Natural killer cell treated with Interleukin-12 subunit alpha and Interleukin-12 subunit beta and Interleukin-15 and Interleukin-18, amount 100 ng/mL, for 72 hours (primary cell): Measurements from ENCODE around the gene NXPH3. TPM values are rescaled to one million over a fixed set of nuclear protein-coding genes. Genes with fewer than 3 reads are reported as not detected.

Experiments
- ATAC-seq, 2 donors: fragments of 150-1000 bp; cut with Tn5 transposase in 1 of 2; sonication (Bioruptor Pico), chemical (Tn5 transposase) in 1 of 2; 2 replicates each; pipeline ENCODE4 v1.10.0; 2021
- DNase-seq: peaks from one replicate; pipeline ENCODE4 v3.0.0; 2022; ENCODE audit warnings: low spot score
- H3K27ac Mint-ChIP-seq, 2 donors: 1 replicate in 1 of 2; 2 replicates in 1 of 2; pipeline ENCODE4 v1.8.0; 2022; ENCODE audit warnings: mixed read lengths in 2 of 2, mild to moderate bottlenecking in 1 of 2, moderate library complexity in 1 of 2
- H3K27me3 Mint-ChIP-seq, 2 donors: 1 replicate in 1 of 2; 2 replicates in 1 of 2; pipeline ENCODE4 v1.8.0; 2022; ENCODE audit warnings: mixed read lengths in 2 of 2
- H3K36me3 Mint-ChIP-seq: one replicate; pipeline ENCODE4 v1.8.0; 2022; ENCODE audit warnings: mixed read lengths
- H3K4me1 Mint-ChIP-seq, 2 donors: 1 replicate in 1 of 2; 2 replicates in 1 of 2; pipeline ENCODE4 v1.8.0; 2022; ENCODE audit warnings: low read depth in 2 of 2, mixed read lengths in 2 of 2, mild to moderate bottlenecking in 1 of 2
- H3K4me3 Mint-ChIP-seq: one replicate; pipeline ENCODE4 v1.8.0; 2022; ENCODE audit warnings: mixed read lengths
- H3K9me3 Mint-ChIP-seq: 2 replicates; pipeline ENCODE4 v1.8.0; 2022; ENCODE audit warnings: mixed read lengths
- total RNA-seq, 2 donors: library from RNA; stranded (reverse); gene quantifications; one replicate each; pipeline ENCODE4 v1.2.3, GENCODE V29; 2022

Gene NXPH3
- total RNA-seq, 2 donors from 2014 or later = not detected

- H3K27ac Mint-ChIP-seq = no peak overlapping the region
- peaks cover 0 to 3% of the 10 kb centered on the region in 2 donors for H3K4me1 Mint-ChIP-seq
- no peak overlapping the region for H3K4me3 Mint-ChIP-seq
- no peak for DNase-seq
- H3K9me3 Mint-ChIP-seq = no peaks in the 10 kb centered on the region
- H3K36me3 Mint-ChIP-seq = peaks cover 16% of the 10 kb centered on the region
- no peak for ATAC-seq
- no peaks in the 10 kb centered on the region for H3K27me3 Mint-ChIP-seq
Observed at GRCh38 chr17:49598918-49599317, 23.2 kb downstream of the NXPH3 start.

- H3K9me3 Mint-ChIP-seq = no peaks in the 10 kb centered on the region
- H3K4me1 Mint-ChIP-seq = peaks cover 0 to 3% of the 10 kb centered on the region in 2 donors
- H3K27ac Mint-ChIP-seq = peak overlapping the region in 1 of 2 donors; percentile 68
- H3K27me3 Mint-ChIP-seq = no peaks in the 10 kb centered on the region
- H3K36me3 Mint-ChIP-seq = peaks cover 16% of the 10 kb centered on the region
- no peak for ATAC-seq
- no peak overlapping the region for H3K4me3 Mint-ChIP-seq
- DNase-seq = no peak
Observed at GRCh38 chr17:49600949-49601348, 25.3 kb downstream of the NXPH3 start.

- Mint-ChIP-seq H3K27ac (peak overlapping the region in 1 of 2 donors; percentile 11), H3K4me1 (no peaks in the 10 kb centered on the region), H3K27me3 (no peaks in the 10 kb centered on the region), H3K36me3 (peaks cover 23% of the 10 kb centered on the region), H3K9me3 (no peaks in the 10 kb centered on the region), H3K4me3 (no peak overlapping the region)
- DNase-seq (no peak), ATAC-seq (no peak)
Observed at GRCh38 chr17:49602783-49603182, 27.1 kb downstream of the NXPH3 start.

DNA sequence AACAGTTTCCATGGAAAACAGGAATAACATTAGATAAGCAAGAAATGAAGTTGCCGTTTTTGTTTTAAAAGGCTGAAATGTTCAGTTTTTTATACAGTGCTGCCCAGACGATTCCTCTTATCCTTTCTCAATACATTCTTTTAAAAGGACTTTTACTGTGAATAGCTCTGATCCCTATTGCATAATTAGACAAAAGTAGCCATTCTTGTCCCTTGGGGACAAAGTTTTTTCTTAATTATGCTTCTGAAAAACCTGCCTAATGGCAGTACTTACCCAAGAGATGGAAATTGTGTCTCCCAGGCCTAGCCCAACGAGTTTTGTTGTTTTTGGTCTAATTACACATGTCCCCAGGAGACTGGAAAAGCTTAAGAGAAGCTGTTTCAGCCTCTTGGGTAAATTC, 27.6 kb downstream of the NXPH3 start:
- no peak for ATAC-seq
- Mint-ChIP-seq H3K27me3 (no peaks in the 10 kb centered on the region), H3K4me3 (no peak overlapping the region), H3K4me1 (no peaks in the 10 kb centered on the region), H3K36me3 (peaks cover 20% of the 10 kb centered on the region), H3K27ac (peak overlapping the region in 1 of 2 donors; percentile 11), H3K9me3 (no peaks in the 10 kb centered on the region)
- no peak for DNase-seq

GRCh38 chr17:49603720-49604119, 28.0 kb downstream of the NXPH3 start:
- DNase-seq (no peak), ATAC-seq (no peak)
- Mint-ChIP-seq H3K4me3 (no peak overlapping the region), H3K4me1 (no peaks in the 10 kb centered on the region), H3K36me3 (peaks cover 20% of the 10 kb centered on the region), H3K9me3 (no peaks in the 10 kb centered on the region), H3K27me3 (no peaks in the 10 kb centered on the region), H3K27ac (no peak overlapping the region)

DNA sequence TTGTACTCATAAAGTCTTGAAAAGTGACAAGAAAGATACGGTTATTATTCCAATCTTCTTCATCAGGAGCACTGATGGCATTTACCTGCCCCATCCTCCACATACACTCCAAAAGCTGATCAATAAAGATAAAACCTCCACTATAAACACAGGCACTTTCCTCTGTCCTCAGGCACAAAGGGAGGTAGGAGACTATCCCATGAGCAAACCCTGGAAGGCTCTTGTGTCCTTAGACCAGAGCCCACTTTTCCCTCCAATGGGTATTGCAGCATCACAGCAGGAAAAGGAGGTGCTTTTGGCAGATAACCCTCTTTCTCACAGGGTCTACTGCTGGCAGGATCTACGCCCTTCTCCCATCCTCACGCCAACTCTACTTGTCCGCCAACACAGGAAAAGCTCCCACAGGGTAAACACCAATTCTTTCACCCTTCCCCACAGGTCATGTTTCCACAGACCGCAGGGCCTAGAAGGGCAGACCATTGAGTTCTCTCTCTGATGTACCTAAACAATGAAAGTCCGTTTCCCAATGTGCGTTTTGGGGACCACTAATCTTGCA, 28.7 kb downstream of the NXPH3 start:
- Mint-ChIP-seq H3K9me3 (no peaks in the 10 kb centered on the region), H3K36me3 (peaks cover 22% of the 10 kb centered on the region), H3K27ac (peak overlapping the region in 1 of 2 donors; percentile 57), H3K27me3 (no peaks in the 10 kb centered on the region), H3K4me1 (no peaks in the 10 kb centered on the region), H3K4me3 (no peak overlapping the region)
- ATAC-seq = no peak
- no peak for DNase-seq

- Mint-ChIP-seq H3K27me3 (no peaks in the 10 kb centered on the region), H3K4me3 (no peak overlapping the region), H3K9me3 (no peaks in the 10 kb centered on the region), H3K27ac (no peak overlapping the region), H3K4me1 (peaks cover 0 to 3% of the 10 kb centered on the region in 2 donors), H3K36me3 (peaks cover 21% of the 10 kb centered on the region)
- ATAC-seq = no peak
- no peak for DNase-seq
Observed at GRCh38 chr17:49610883-49611584, 35.4 kb downstream of the NXPH3 start.

DNA sequence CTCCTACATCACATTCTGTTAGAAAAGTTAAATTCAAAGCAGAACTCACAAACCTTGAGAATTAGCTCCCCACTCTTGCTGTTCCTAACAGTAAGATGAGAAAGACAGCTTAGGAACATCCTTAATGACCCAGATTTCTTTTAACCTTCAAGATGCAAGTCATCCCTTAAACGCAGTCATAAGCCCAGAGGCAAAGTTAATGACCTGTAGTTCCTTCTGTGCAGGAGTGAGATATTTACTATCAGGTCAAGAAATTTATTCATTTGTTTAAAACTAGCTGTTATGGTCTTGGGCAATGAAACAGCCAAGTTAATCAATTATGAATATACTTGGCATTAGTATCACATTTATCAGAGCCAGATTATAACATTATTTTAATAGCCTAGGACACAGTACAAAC, 37.1 kb downstream of the NXPH3 start:
- Mint-ChIP-seq H3K27ac (no peak overlapping the region), H3K4me3 (no peak overlapping the region), H3K9me3 (no peaks in the 10 kb centered on the region), H3K4me1 (peaks cover 3 to 9% of the 10 kb centered on the region in 2 donors), H3K27me3 (no peaks in the 10 kb centered on the region), H3K36me3 (peaks cover 20% of the 10 kb centered on the region)
- no peak for ATAC-seq
- no peak for DNase-seq

DNA sequence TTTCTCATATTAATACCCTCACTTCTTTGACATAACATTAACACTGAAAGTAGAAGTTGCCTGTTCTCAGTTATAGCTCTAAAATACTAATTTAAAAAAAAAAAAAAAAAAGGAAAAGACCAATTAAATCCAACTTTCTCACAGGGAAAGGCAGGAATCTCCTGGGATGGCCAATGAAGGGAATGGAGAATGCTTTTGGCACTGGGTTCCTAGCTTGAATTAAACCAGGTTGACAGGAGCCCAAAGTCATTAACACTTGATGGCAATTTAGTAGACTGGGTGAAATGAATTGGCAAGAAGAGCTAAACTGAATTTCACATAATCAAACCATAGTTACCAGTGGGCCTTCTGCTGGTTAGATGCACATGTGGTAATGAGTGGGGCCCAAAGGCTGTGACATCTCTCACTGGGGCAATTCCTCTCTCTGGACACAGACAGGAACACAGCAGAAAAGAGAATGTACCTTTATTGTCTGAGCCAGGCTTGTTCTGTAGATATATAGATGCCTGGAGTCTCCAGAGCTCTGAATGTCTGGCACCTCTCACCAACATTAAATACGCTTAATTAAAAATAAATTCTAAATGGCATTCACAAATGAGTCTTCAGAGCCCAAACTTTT, 37.6 kb downstream of the NXPH3 start:
- peaks cover 21% of the 10 kb centered on the region for H3K36me3 Mint-ChIP-seq
- no peak overlapping the region for H3K27ac Mint-ChIP-seq
- ATAC-seq (no peak), DNase-seq (no peak)
- H3K4me1 Mint-ChIP-seq = peaks cover 4 to 12% of the 10 kb centered on the region in 2 donors
- H3K9me3 Mint-ChIP-seq = no peaks in the 10 kb centered on the region
- H3K4me3 Mint-ChIP-seq = no peak overlapping the region
- no peaks in the 10 kb centered on the region for H3K27me3 Mint-ChIP-seq

DNA sequence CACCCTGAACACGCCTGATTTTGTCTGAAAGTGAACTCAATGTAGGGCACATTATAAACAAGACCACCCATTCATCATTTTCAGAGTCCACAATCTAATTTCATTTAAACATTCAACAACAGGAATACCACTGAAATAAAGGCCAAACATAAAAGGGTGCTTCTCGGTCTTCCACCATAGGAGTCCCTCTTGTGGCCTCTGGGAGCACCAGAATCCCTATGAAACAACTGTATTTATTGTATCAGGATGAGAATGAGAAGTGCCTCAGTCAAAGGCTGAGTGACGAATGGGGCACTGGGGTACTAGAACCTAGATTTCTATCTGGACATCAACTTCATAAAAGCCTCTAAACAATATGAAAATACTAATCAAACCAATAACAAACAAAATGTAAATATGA, 40.4 kb downstream of the NXPH3 start:
- Mint-ChIP-seq H3K4me1 (peaks cover 14 to 21% of the 10 kb centered on the region in 2 donors), H3K27me3 (no peaks in the 10 kb centered on the region), H3K4me3 (no peak overlapping the region), H3K36me3 (peaks cover 21% of the 10 kb centered on the region), H3K9me3 (no peaks in the 10 kb centered on the region), H3K27ac (no peak overlapping the region)
- ATAC-seq (no peak), DNase-seq (no peak)

GRCh38 chr17:49616601-49617131, 41.0 kb downstream of the NXPH3 start:
- Mint-ChIP-seq H3K4me1 (peaks cover 14 to 21% of the 10 kb centered on the region in 2 donors), H3K27ac (peak overlapping the region in 1 of 2 donors; percentile 37), H3K36me3 (peaks cover 24% of the 10 kb centered on the region), H3K4me3 (no peak overlapping the region), H3K9me3 (no peaks in the 10 kb centered on the region), H3K27me3 (no peaks in the 10 kb centered on the region)
- ATAC-seq (no peak), DNase-seq (no peak)

DNA sequence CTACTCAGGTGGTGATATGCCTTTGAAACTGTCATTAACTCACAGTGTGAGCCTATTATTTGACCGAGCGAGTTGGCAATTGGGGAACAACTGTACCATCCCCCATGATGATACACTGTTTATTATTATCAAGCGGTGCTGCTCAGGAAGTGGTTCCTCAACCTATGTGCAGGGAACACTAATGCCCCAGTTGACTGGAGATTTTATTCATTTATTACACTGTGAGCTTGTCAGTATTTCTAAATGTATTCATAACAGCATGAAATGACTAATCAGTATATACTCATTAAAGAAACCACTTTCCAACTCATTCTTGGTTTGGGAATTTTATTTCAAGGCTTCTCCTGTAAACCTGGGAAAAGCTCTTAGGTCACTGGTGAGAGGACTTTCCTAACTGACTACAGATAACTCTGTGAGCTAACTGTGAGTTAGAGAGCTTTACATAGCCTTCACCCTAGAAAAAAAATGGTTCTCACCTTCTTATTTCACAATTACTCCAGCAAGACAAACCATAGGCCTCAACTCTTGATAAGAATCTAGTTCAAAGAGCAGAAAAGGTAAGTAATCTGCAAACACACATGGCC, 42.4 kb downstream of the NXPH3 start:
- DNase-seq (no peak), ATAC-seq (peak; percentile 46 to 48)
- Mint-ChIP-seq H3K4me3 (no peak overlapping the region), H3K4me1 (peaks cover 14 to 21% of the 10 kb centered on the region in 2 donors), H3K36me3 (peaks cover 24% of the 10 kb centered on the region), H3K27ac (peak overlapping the region; percentile 36 to 54), H3K9me3 (no peaks in the 10 kb centered on the region), H3K27me3 (no peaks in the 10 kb centered on the region)

- ATAC-seq (no peak), DNase-seq (no peak)
- Mint-ChIP-seq H3K4me1 (peaks cover 18% of the 10 kb centered on the region in 2 donors), H3K27ac (peak overlapping the region in 1 of 2 donors; percentile 47), H3K4me3 (no peak overlapping the region), H3K36me3 (peaks cover 18% of the 10 kb centered on the region), H3K27me3 (no peaks in the 10 kb centered on the region), H3K9me3 (no peaks in the 10 kb centered on the region)
Observed at GRCh38 chr17:49621420-49621819, 45.7 kb downstream of the NXPH3 start.
